ENCODE measurements around the gene EYS.

GRCh38 chr6:64334636-64335035 lies 1372.4 kb downstream of the EYS start:
- TF ChIP-seq CTCF (IDR thresholded peaks at IDR 0.05; ENCODE audit: low read depth, low read length) (no peak), POLR2A (IDR thresholded peaks at IDR 0.05; ENCODE audit: extremely low read depth, insufficient read length) (no peak)
